Stimulated activated naive CD8-positive, alpha-beta T cell treated with anti-CD3 and anti-CD28 coated beads, Interleukin-15, Interleukin-2, amounts not matched to agents 100 ng/mL and 50 ng/mL, for 24 hours (primary cell): ENCODE results near the gene XAGE5.
"Not testable (repeated sequence)": the region's sequence is repeated elsewhere in the genome, so short reads cannot be mapped to it uniquely, and the experiment has no call there.

Source experiments
- H3K27ac Mint-ChIP-seq: one replicate; pipeline ENCODE4 v1.8.0; 2021; ENCODE audit warnings: mild to moderate bottlenecking, mixed read lengths
- H3K27me3 Mint-ChIP-seq: one replicate; pipeline ENCODE4 v1.8.0; 2021; ENCODE audit warnings: mixed read lengths
- H3K36me3 Mint-ChIP-seq: one replicate; pipeline ENCODE4 v1.8.0; 2021; ENCODE audit warnings: low read depth, mixed read lengths
- H3K4me1 Mint-ChIP-seq: one replicate; pipeline ENCODE4 v1.8.0; 2021; ENCODE audit warnings: low read depth, mixed read lengths
- H3K4me3 Mint-ChIP-seq: one replicate; pipeline ENCODE4 v1.8.0; 2021; ENCODE audit warnings: mild to moderate bottlenecking, mixed read lengths
- H3K9me3 Mint-ChIP-seq: one replicate; pipeline ENCODE4 v1.8.0; 2021; ENCODE audit warnings: mixed read lengths

The XAGE5 gene

GRCh38 chrX:52811065-52811625 lies at the start of gene XAGE5:
TSS of gene XAGE5 (plus strand) at chrX:52811287. CDS start at chrX:52812567, 1,280 bp downstream.
- no peak within 1 kb of the TSS for H3K4me3 Mint-ChIP-seq
- H3K9me3 Mint-ChIP-seq = no peaks in the 10 kb centered on the region
- H3K4me1 Mint-ChIP-seq = no peaks in the 10 kb centered on the region
- H3K36me3 Mint-ChIP-seq = no peaks in the 10 kb centered on the region
- no peak within 1 kb of the TSS for H3K27ac Mint-ChIP-seq
- H3K27me3 Mint-ChIP-seq = no peaks in the 10 kb centered on the region

GRCh38 chrX:52765983-52766382 lies 45.1 kb upstream of the XAGE5 start:
- not testable (repeated sequence) for H3K27me3 Mint-ChIP-seq, H3K27ac Mint-ChIP-seq, H3K36me3 Mint-ChIP-seq, H3K4me1 Mint-ChIP-seq, H3K9me3 Mint-ChIP-seq, H3K4me3 Mint-ChIP-seq

GRCh38 chrX:52773504-52773903 lies 37.6 kb upstream of the XAGE5 start:
- not testable (repeated sequence) for H3K36me3 Mint-ChIP-seq, H3K4me1 Mint-ChIP-seq, H3K27ac Mint-ChIP-seq, H3K4me3 Mint-ChIP-seq, H3K27me3 Mint-ChIP-seq, H3K9me3 Mint-ChIP-seq

GRCh38 chrX:52797327-52797726 lies 13.8 kb upstream of the XAGE5 start, which contains the start of gene SPANXN5:
TSS of gene SPANXN5 (minus strand) at chrX:52797427. CDS start at chrX:52797348, 79 bp downstream.
- not testable (repeated sequence) for H3K4me3 Mint-ChIP-seq, H3K9me3 Mint-ChIP-seq, H3K27ac Mint-ChIP-seq, H3K4me1 Mint-ChIP-seq, H3K36me3 Mint-ChIP-seq, H3K27me3 Mint-ChIP-seq

- H3K4me3 Mint-ChIP-seq, H3K36me3 Mint-ChIP-seq, H3K27ac Mint-ChIP-seq, H3K4me1 Mint-ChIP-seq, H3K9me3 Mint-ChIP-seq, H3K27me3 Mint-ChIP-seq: not testable (repeated sequence)
These were observed 6.2 kb upstream of the XAGE5 start for GRCh38 chrX:52804876-52805275.

GRCh38 chrX:52819788-52820187 lies 8.7 kb downstream of the XAGE5 start:
- H3K4me1 Mint-ChIP-seq = no peaks in the 10 kb centered on the region
- H3K27ac Mint-ChIP-seq = no peak overlapping the region
- no peak overlapping the region for H3K4me3 Mint-ChIP-seq
- no peaks in the 10 kb centered on the region for H3K36me3 Mint-ChIP-seq
- no peaks in the 10 kb centered on the region for H3K9me3 Mint-ChIP-seq
- H3K27me3 Mint-ChIP-seq = no peaks in the 10 kb centered on the region

GRCh38 chrX:52821079-52821760 lies 10.1 kb downstream of the XAGE5 start:
- no peaks in the 10 kb centered on the region for H3K4me1 Mint-ChIP-seq
- H3K36me3 Mint-ChIP-seq = no peaks in the 10 kb centered on the region
- no peak overlapping the region for H3K27ac Mint-ChIP-seq
- H3K9me3 Mint-ChIP-seq = no peaks in the 10 kb centered on the region
- no peak overlapping the region for H3K4me3 Mint-ChIP-seq
- H3K27me3 Mint-ChIP-seq = no peaks in the 10 kb centered on the region

- Mint-ChIP-seq H3K4me3 (no peak overlapping the region), H3K27ac (no peak overlapping the region), H3K36me3 (no peaks in the 10 kb centered on the region), H3K4me1 (no peaks in the 10 kb centered on the region), H3K9me3 (no peaks in the 10 kb centered on the region), H3K27me3 (no peaks in the 10 kb centered on the region)
These were observed 13.5 kb downstream of the XAGE5 start for GRCh38 chrX:52824608-52825007.

- H3K27me3 Mint-ChIP-seq = peaks cover 6% of the 10 kb centered on the region
- H3K36me3 Mint-ChIP-seq = no peaks in the 10 kb centered on the region
- no peak overlapping the region for H3K27ac Mint-ChIP-seq
These were observed 19.5 kb downstream of the XAGE5 start for GRCh38 chrX:52830551-52830950.

GRCh38 chrX:52839137-52839536 lies 28.1 kb downstream of the XAGE5 start:
- H3K9me3 Mint-ChIP-seq = no peaks in the 10 kb centered on the region
- H3K27me3 Mint-ChIP-seq = no peaks in the 10 kb centered on the region

More at GRCh38 chrX:52830551-52830950, 19.5 kb downstream of the XAGE5 start:
- no peak overlapping the region for H3K4me3 Mint-ChIP-seq
- no peaks in the 10 kb centered on the region for H3K4me1 Mint-ChIP-seq
- no peaks in the 10 kb centered on the region for H3K9me3 Mint-ChIP-seq

GRCh38 chrX:52843619-52844018 lies 32.5 kb downstream of the XAGE5 start:
- H3K4me1 Mint-ChIP-seq, H3K9me3 Mint-ChIP-seq, H3K27ac Mint-ChIP-seq, H3K27me3 Mint-ChIP-seq, H3K4me3 Mint-ChIP-seq, H3K36me3 Mint-ChIP-seq: not testable (repeated sequence)

More at GRCh38 chrX:52839137-52839536, 28.1 kb downstream of the XAGE5 start:
- H3K4me3 Mint-ChIP-seq = no peak overlapping the region
- no peaks in the 10 kb centered on the region for H3K4me1 Mint-ChIP-seq
- H3K27ac Mint-ChIP-seq = no peak overlapping the region
- H3K36me3 Mint-ChIP-seq = no peaks in the 10 kb centered on the region

- Mint-ChIP-seq H3K9me3 (no peaks in the 10 kb centered on the region), H3K27me3 (peaks cover 15% of the 10 kb centered on the region), H3K4me1 (no peaks in the 10 kb centered on the region), H3K36me3 (no peaks in the 10 kb centered on the region), H3K27ac (no peak overlapping the region), H3K4me3 (no peak overlapping the region)
These were observed 41.2 kb downstream of the XAGE5 start for GRCh38 chrX:52852110-52852860.

GRCh38 chrX:52856991-52857525 lies 46.0 kb downstream of the XAGE5 start:
- H3K27me3 Mint-ChIP-seq = peaks cover 14% of the 10 kb centered on the region
- H3K4me1 Mint-ChIP-seq, H3K4me3 Mint-ChIP-seq, H3K36me3 Mint-ChIP-seq, H3K27ac Mint-ChIP-seq, H3K9me3 Mint-ChIP-seq: not testable (repeated sequence)

- Mint-ChIP-seq H3K27me3 (no peaks in the 10 kb centered on the region), H3K4me3 (no peak overlapping the region), H3K36me3 (no peaks in the 10 kb centered on the region), H3K9me3 (no peaks in the 10 kb centered on the region), H3K27ac (no peak overlapping the region), H3K4me1 (no peaks in the 10 kb centered on the region)
These were observed 54.4 kb downstream of the XAGE5 start for GRCh38 chrX:52865343-52865998.
